ENCODE data around the gene CAMK1D. TPM values are rescaled to one million over a fixed set of nuclear protein-coding genes. Genes with fewer than 3 reads are reported as not detected.

Gene CAMK1D
- total RNA-seq, 1 donor from 2014 or later, result 16.5 TPM

- no peak for DNase-seq (ENCODE audit: low spot score)
Observed at GRCh38 chr10:12615296-12616220, 266.2 kb downstream of the CAMK1D start.

- DNase-seq (ENCODE audit: low spot score), result no peak
Observed at GRCh38 chr10:12617191-12618175, 268.1 kb downstream of the CAMK1D start.

GRCh38 chr10:12622016-12622415 lies 272.7 kb downstream of the CAMK1D start:
- no peak for DNase-seq (ENCODE audit: low spot score)

GRCh38 chr10:12622691-12623090 lies 273.3 kb downstream of the CAMK1D start:
- no peak for DNase-seq (ENCODE audit: low spot score)

GRCh38 chr10:12625393-12626023 lies 276.2 kb downstream of the CAMK1D start:
- peak; percentile 57 for DNase-seq (ENCODE audit: low spot score)

GRCh38 chr10:12628153-12628552 lies 278.8 kb downstream of the CAMK1D start:
- no peak for DNase-seq (ENCODE audit: low spot score)

GRCh38 chr10:12628964-12629766 lies 279.8 kb downstream of the CAMK1D start:
- no peak for DNase-seq (ENCODE audit: low spot score)

GRCh38 chr10:12629767-12630165 lies 280.4 kb downstream of the CAMK1D start:
- DNase-seq (ENCODE audit: low spot score), result no peak

GRCh38 chr10:12631216-12631615 lies 281.9 kb downstream of the CAMK1D start:
- DNase-seq (ENCODE audit: low spot score), result no peak

- no peak for DNase-seq (ENCODE audit: low spot score)
Observed at GRCh38 chr10:12631787-12632562, 282.6 kb downstream of the CAMK1D start.

GRCh38 chr10:12633776-12634620 lies 284.7 kb downstream of the CAMK1D start:
- DNase-seq (ENCODE audit: low spot score), result no peak

GRCh38 chr10:12634621-12634931 lies 285.2 kb downstream of the CAMK1D start:
- no peak for DNase-seq (ENCODE audit: low spot score)

- no peak for DNase-seq (ENCODE audit: low spot score)
Observed at GRCh38 chr10:12635127-12635541, 285.8 kb downstream of the CAMK1D start.

- DNase-seq (ENCODE audit: low spot score), result no peak
Observed at GRCh38 chr10:12636571-12636970, 287.2 kb downstream of the CAMK1D start.

GRCh38 chr10:12637649-12638048 lies 288.3 kb downstream of the CAMK1D start:
- DNase-seq (ENCODE audit: low spot score), result no peak

- no peak for DNase-seq (ENCODE audit: low spot score)
Observed at GRCh38 chr10:12638103-12638502, 288.8 kb downstream of the CAMK1D start.

GRCh38 chr10:12638781-12639180 lies 289.4 kb downstream of the CAMK1D start:
- no peak for DNase-seq (ENCODE audit: low spot score)

- DNase-seq (ENCODE audit: low spot score), result no peak
Observed at GRCh38 chr10:12639996-12640944, 290.9 kb downstream of the CAMK1D start.
